HG02970 (cell line): ENCODE data around the gene PTX4.

Experiments used
- ATAC-seq: cut with Tn5 transposase; IDR thresholded peaks from one replicate; pipeline ENCODE4 v1.9.1; 2021; ENCODE audit warnings: mild to moderate bottlenecking, moderate library complexity, moderate number of reproducible peaks; ENCODE audit not compliant: unreplicated experiment, low FRiP score

Gene PTX4

GRCh38 chr16:1464894-1465566 is 23.7 kb downstream of the PTX4 start:
- no peak for ATAC-seq

DNA sequence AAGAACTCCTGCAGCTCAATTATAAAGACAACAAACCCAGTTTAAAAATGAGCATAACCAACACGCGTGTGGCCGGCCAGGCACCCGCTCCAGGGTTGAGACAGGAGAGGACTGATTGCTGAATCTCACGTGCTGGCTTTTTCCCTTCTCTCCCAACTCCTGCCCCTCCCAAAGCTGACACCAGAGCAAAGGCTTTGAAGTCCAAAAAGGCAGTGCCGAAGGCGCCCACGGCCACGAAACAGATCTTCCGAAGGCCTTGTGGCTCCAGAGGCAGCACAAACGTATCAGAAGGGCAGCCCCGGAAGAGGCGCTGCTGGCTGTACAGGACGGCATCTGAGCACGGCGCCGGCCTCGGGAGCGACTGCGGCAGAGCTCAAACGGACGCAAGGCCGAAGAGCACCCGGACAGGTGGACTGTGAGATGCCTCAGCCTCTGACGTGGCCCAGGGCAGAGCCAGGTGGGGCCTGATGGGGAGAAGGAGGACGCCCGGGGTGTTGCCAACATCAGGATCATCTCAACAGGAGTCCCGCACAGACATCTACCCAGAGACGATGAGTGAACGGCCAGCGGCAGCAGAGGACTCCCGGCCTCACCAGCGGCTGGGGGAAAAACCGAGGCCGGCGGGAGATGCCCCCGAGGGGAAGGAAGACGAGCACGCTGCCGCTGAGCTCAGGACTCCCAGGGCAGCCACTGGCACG is 24.4 kb downstream of the PTX4 start:
- ATAC-seq = no peak

DNA sequence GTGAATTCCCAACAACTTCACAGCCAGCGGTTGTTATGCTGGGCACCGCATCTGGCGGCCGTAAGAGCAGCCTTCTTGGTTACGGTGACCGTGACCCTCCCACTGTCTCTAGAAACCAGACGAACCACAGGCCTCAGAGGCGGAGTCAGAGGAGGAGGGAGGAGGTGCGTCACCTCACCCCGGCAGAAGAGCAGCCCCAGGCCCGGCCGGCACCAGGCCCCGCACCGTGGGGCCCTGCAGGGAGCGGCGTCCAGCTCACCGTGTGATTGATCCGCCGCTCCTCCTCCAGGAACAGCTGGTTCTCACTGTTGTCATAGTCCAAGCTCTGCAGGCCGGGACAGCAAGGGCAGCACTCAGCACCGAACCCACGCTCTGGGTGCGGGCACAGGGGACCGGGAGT is 27.6 kb downstream of the PTX4 start:
- ATAC-seq = no peak

DNA sequence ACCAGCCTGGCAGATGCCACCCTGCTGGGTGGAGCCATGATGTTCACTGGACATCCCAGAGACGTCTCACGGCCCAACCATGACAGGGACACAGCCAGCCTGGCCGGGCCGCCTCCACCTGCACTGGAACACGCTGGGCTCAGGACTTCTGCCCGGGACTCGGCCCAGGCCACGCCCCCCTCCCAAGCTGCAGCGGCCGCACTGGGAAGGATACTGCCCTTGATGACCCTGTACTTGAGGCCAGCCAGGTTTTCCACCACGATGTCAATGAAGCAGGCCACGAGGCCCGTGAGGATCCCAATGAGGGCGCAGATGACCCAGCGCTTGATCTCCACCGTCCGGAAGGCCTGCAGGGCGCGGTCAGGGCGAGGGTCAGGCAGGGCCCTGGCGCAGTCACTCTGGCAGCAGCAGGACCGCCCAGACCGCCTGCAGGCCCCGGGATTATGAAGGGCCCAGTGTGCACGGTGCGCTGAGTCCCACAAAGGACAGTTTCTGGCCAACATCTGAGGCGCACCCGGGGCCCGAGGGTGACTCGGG is 28.1 kb downstream of the PTX4 start:
- ATAC-seq = no peak

GRCh38 chr16:1459967-1460366 is 28.8 kb downstream of the PTX4 start:
- no peak for ATAC-seq

GRCh38 chr16:1458977-1459341 is 29.8 kb downstream of the PTX4 start:
- no peak for ATAC-seq

DNA sequence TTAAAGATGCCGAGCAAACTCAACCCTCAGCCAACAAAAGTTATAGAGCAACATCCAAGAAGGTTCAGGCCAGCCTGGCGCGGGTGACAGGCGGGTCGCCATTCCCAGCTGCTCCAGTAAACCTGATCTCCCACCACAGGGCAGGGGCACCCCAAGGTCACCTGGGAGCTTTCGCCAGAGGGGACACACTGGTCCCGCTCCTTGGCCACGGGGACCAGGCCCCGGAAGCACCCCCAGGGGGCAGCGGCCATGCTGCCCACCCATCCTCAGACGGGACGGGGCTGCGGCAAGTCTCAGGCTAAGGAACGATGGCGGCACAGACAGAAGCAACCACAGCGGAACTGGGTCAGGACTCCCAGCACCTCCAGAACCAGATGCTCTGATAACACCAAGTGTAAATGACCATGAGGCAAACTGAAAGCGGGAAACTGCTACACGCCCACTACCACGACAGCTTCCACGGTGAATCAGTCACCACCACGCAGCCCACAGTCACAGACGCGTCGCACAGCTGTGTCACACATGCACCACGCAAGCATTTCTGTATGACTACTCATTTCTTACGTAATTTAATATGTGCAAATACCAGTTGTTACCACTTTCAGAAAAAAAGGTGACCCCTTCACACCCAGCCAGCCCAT is 30.3 kb downstream of the PTX4 start:
- ATAC-seq = no peak

GRCh38 chr16:1457489-1458245 is 31.1 kb downstream of the PTX4 start:
- no peak for ATAC-seq

DNA sequence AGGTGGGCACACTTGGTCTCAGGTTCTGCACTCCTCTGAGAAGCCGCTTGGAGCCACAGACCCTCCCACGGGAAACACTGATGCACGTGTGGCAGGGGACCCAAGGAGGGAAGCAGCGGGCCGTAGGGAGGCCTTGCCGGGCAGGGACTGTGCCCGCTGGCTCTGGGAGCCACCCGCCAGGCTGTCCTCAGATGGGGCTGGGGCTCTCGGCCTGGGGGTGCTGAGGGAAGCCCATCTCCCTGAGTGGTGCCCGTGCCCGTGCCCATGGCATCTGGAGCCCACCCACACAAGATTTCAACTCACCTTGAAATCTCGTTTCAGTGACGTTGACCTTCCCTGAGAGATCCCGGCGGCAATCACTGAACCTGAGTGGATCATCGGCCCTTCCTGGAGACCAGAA is 31.8 kb downstream of the PTX4 start:
- ATAC-seq = no peak

GRCh38 chr16:1455190-1456171 is 33.3 kb downstream of the PTX4 start:
- ATAC-seq = no peak

DNA sequence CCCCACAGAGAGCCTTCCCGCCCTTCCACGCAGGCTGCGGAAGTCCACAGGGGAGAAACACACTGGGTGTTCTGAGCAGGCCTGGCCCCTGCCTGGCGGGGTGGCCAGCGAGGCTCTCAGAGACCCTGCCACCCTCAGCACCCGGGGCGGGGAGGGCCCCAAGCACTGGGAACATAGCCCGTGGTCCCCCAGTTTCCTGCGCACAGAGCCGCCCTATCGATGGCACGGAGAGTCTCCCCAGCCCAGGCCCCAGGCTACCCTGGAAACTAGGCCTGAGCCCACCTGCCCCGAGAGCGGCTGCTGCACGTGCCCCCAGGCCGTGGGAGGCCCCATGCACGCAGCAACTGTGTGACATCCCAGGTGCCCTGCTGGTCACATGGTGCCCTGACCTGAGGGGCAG is 34.2 kb downstream of the PTX4 start:
- ATAC-seq = no peak

DNA sequence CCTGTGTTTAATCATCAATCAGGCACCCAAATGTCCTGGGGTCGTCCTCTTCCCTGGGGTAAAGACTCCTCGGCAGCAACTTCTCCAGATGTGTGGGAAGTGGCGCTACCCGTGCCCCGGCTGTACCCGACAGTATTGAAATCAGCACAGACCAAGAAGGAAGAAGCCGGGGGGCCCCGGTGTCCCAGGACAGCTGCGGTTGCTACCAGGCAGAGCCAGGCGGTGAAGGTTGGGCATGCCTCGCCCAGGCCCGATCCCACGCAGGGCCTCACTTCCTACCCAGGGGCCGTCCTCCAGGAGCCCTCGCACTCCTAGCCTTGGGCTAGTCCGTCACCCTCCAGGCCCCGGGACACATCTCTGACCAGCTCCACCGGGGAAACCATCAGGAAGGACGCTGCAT is 35.4 kb downstream of the PTX4 start:
- ATAC-seq = no peak

- no peak for ATAC-seq
These were observed 36.2 kb downstream of the PTX4 start for GRCh38 chr16:1452530-1452929.

- no peak for ATAC-seq
These were observed 36.9 kb downstream of the PTX4 start for GRCh38 chr16:1451702-1452392.

GRCh38 chr16:1450841-1451240 is 37.9 kb downstream of the PTX4 start:
- no peak for ATAC-seq

DNA sequence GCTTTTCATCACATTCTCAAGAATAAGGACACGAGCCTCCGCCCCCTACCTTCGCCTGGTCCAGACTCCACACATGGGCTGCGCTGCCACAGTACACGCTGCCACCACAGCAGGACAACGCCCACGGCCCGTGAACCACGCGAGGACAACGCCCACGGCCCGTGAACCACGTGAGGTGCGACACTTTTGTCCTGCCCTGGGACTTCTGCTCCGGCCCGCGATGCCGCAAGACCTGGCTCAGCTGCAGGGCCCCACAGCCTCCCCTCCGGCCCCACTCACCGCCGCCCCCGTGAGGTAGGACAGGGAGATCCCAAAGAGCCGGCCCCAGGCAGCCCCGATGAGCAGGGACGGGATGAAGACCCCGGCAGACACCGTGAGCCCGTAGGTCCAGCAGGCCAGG is 38.5 kb downstream of the PTX4 start:
- ATAC-seq = no peak

DNA sequence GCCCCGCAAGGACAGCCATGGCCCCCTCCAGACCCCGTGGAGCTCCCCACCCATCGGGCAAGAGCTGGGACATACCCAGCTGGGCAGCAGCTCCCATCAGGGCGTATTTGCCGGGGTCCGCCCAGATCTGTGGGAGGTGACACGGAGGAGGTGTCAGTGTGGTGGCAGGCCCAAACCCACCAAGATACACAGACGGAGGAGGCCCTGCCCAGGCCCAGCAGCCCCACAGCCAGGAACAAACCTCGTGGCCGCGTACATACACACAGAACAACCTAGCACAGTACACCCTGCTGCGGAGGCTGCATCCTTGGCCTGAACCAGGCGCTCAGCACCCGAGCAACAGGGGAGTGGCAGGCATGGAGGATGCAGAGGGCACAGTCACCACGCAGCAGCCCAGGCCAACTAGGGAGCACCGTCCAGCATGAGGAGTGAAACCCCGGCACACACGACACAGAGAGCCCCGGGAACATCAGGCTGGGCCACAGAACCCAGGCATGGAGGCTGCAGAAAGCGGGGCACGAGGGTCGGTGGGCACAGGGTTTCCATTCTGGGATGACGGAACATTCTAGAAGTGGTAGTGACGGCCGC is 39.4 kb downstream of the PTX4 start:
- ATAC-seq = no peak

- ATAC-seq = no peak
These were observed 40.1 kb downstream of the PTX4 start for GRCh38 chr16:1448536-1449116.
